Esophagus (tissue), 2 donors: ENCODE data around the gene LTBP2. TPM values are rescaled to one million over a fixed set of nuclear protein-coding genes. Genes with fewer than 3 reads are reported as not detected.
"Not testable (repeated sequence)": the region's sequence is repeated elsewhere in the genome, so short reads cannot be mapped to it uniquely, and the experiment has no call there.

ENCODE experiments used
- H3K27ac ChIP-seq, 2 donors: one replicate each; pipeline ENCODE4 v1.5.1; 2013; ENCODE audit warnings: low read depth in 2 of 2, mild to moderate bottlenecking in 2 of 2, inconsistent platforms in 1 of 2, low read length in 1 of 2, moderate library complexity in 1 of 2
- H3K27me3 ChIP-seq, 2 donors: one replicate each; pipeline ENCODE4 v1.6.1; 2013; ENCODE audit warnings: low read length in 2 of 2, control low read depth in 1 of 2, mild to moderate bottlenecking in 1 of 2; ENCODE audit not compliant: insufficient read depth in 2 of 2, control insufficient read depth in 1 of 2
- H3K36me3 ChIP-seq, 2 donors: one replicate each; pipeline ENCODE4 v1.6.1; 2013; ENCODE audit warnings: low read length in 1 of 2; ENCODE audit not compliant: control insufficient read depth in 2 of 2, insufficient read depth in 2 of 2
- H3K4me1 ChIP-seq, 2 donors: one replicate each; pipeline ENCODE4 v1.6.1; 2013; ENCODE audit warnings: low read length in 1 of 2; ENCODE audit not compliant: control insufficient read depth in 2 of 2, insufficient read depth in 2 of 2
- H3K4me3 ChIP-seq, 2 donors: one replicate each; pipeline ENCODE4 v1.5.1; 2013; ENCODE audit warnings: low read length in 2 of 2, mild to moderate bottlenecking in 2 of 2, low read depth in 1 of 2, moderate library complexity in 1 of 2
- H3K9me3 ChIP-seq, 2 donors: one replicate each; pipeline ENCODE4 v1.6.1; 2013; ENCODE audit warnings: mild to moderate bottlenecking in 2 of 2, low read depth in 1 of 2, low read length in 1 of 2, moderate library complexity in 1 of 2; ENCODE audit not compliant: control insufficient read depth in 2 of 2, insufficient read depth in 1 of 2
- WGBS, 2 donors: extraction: QIAGEN DNeasy Blood & Tissue Kit; methylation state at CpG; one replicate each; pipeline ENCODE4 v1.1.7; 2013; 5-methylcytosine and 5-hydroxymethylcytosine counted together
- polyA plus RNA-seq, 2 donors: library from polyadenylated mRNA; stranded (reverse); fragments of 200-250 nt; gene quantifications; one replicate each; pipeline ENCODE4 v1.2.3, GENCODE V29; 2013
- donor health status: healthy with polysubstance abuse.
- donor health status: Bipolar disorder and iron deficiency.

The LTBP2 gene
- polyA plus RNA-seq, 2 donors, result 4.7 to 5.5 TPM

DNA sequence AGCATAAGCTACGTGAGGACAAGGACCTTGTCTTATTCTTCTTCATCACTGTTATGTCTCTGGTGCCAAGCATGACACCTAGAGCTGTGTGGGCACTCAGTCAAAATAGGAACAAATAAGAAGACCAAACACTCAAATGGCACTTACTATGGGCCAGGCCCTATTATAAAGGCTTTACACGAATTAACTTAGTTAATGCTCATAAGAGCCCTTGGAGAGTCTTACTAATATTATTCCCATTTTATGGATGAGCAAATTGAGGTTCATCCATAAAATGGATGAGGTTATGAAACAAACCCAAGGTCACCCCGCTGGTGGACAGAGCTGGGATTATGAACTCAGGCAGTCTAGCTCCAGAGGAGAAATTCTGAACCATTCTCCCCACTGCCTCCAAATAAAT is 70.8 kb downstream of the LTBP2 start:
- Histone ChIP-seq H3K27ac (no peak overlapping the region), H3K27me3 (no peaks in the 10 kb centered on the region), H3K36me3 (peaks cover 0 to 11% of the 10 kb centered on the region in 2 donors), H3K4me3 (no peak overlapping the region), H3K9me3 (no peaks in the 10 kb centered on the region), H3K4me1 (no peaks in the 10 kb centered on the region)
- WGBS, 2 donors, result 84 to 90% methylated on average over 3 of the region's 3 CpGs

DNA sequence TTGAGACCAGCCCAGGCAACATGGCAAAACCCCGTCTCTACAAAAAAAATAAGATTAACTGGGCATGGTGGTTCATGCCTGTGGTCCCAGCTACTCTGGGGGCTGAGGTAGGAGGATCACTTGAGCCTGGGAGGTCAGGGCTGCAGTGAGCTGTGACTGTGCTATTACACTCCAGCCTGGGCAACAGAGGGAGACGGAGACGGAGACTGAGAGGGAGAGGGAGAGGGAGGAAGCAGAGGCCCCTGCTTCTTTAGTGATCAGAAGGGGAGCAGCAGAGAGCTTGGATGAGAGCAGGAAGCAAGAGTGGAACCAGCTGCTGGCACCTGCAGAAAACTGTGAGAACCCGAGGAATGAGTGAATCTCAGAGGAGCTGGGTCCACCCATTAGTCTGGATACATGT is 72.5 kb downstream of the LTBP2 start:
- H3K27ac ChIP-seq, result no peak overlapping the region
- no peaks in the 10 kb centered on the region for H3K9me3 ChIP-seq
- WGBS, 2 donors, result 76 to 81% methylated on average over 4 of the region's 4 CpGs
- no peak overlapping the region for H3K4me3 ChIP-seq
- H3K4me1 ChIP-seq, result no peaks in the 10 kb centered on the region
- no peaks in the 10 kb centered on the region for H3K27me3 ChIP-seq
- peaks cover 0 to 11% of the 10 kb centered on the region in 2 donors for H3K36me3 ChIP-seq

DNA sequence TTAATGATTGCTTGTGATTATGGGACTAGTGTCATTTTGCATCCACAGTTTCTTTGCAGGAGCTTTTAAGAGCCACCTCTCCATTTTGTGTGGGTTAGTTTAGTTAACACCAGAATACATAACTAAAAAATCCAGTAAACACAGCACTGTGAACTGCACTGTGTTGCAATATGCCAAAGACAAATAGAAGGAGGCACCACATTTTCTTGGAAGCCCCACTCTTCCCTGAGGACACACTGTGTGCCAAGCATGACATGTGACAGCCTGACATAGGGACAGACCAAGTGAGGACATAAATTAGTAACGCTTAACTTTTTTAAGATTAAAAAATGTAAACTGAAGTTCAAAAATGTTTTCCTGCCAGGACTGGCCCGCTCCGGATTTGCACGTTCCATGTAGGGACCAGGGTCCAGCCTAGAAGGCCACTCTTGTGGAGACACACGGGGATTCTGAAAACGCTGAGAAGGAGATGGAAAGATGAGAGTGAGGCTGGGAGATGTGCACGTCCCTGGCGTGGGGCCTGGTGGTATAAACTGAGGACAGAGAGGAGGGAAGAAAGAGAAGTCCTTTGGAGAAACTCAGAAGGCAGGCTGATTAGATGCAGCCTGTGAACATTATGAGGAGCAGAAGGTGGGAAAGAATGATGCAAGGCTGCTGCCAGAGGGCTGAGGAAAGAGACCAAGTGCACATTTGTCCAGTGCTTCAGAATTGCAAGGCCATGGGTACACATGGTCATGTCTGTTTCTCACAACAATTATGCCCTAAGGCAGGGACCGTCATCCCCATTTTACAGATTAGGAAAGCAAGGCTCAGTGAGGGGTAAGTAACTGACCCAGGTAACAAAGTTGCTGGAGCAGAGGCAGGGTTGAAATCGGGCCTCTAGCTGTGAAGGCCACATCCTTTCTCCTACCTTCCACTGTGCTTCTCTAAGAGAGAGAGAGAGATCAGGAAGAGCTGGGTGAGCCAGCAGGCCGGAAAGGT is 73.3 kb downstream of the LTBP2 start:
- WGBS, 2 donors, result 84 to 87% methylated on average over 11 of the region's 11 CpGs

DNA sequence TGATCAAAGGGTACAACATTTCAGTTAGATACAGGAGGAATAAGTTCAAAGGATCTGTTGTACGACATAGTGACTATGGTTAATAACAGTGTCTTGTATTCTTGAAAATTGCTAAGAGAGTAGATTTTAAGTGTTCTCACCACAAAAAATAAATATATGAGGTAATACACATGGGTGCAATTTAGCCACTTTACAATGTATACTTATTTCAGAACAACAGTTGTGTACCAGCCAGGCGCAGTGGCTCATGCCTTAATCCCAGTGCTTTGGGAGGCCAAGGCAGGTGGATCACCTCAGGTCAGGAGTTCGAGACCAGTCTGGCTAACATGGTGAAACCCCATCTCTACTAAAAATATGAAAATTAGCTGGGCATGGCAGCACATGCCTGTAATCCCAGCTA is 75.7 kb downstream of the LTBP2 start:
- peaks cover 0 to 11% of the 10 kb centered on the region in 2 donors for H3K36me3 ChIP-seq
- H3K27ac ChIP-seq, H3K4me1 ChIP-seq, H3K27me3 ChIP-seq, H3K4me3 ChIP-seq, H3K9me3 ChIP-seq: not testable (repeated sequence)
- WGBS, 2 donors, result 93% methylated on average over 3 of the region's 3 CpGs

More for the DNA sequence above, 73.3 kb downstream of the LTBP2 start:
- H3K27me3 ChIP-seq, result no peaks in the 10 kb centered on the region
- no peak overlapping the region for H3K27ac ChIP-seq
- peaks cover 0 to 11% of the 10 kb centered on the region in 2 donors for H3K36me3 ChIP-seq
- H3K9me3 ChIP-seq, result no peaks in the 10 kb centered on the region
- no peaks in the 10 kb centered on the region for H3K4me1 ChIP-seq
- no peak overlapping the region for H3K4me3 ChIP-seq

DNA sequence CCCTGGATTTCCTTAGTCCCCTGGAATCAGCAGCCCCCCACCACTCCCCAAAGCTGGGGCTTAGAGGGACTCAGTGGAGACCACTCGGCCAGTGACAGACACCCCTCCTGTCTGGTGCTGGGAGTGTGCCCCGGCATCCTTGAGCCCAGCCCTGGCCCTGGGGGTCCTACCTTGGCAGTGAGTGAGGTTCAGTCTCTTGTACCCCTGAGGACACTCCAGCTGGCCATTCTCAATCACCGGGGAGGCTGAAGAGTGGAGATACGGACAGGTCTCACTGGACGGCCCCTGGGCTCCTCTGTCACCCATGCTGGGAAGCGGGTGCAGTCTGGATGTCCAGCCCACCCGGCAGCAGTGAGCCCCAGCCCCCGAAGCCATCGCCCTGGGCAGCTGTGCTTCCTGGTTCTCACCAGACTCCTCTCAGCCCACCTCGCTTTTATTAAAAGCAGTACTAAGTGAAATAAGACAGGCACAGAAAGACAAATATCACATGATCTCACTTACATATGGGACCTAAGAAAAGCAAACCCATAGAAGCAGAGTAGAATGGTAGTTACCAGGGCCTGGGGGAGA is 76.2 kb downstream of the LTBP2 start:
- H3K36me3 ChIP-seq, result peaks cover 0 to 11% of the 10 kb centered on the region in 2 donors
- WGBS, 2 donors, result 82 to 85% methylated on average over 10 of the region's 10 CpGs
- H3K27me3 ChIP-seq, result no peaks in the 10 kb centered on the region
- peaks cover 3 to 6% of the 10 kb centered on the region in 2 donors for H3K4me1 ChIP-seq
- H3K4me3 ChIP-seq, result no peak overlapping the region
- no peak overlapping the region for H3K27ac ChIP-seq
- no peaks in the 10 kb centered on the region for H3K9me3 ChIP-seq

DNA sequence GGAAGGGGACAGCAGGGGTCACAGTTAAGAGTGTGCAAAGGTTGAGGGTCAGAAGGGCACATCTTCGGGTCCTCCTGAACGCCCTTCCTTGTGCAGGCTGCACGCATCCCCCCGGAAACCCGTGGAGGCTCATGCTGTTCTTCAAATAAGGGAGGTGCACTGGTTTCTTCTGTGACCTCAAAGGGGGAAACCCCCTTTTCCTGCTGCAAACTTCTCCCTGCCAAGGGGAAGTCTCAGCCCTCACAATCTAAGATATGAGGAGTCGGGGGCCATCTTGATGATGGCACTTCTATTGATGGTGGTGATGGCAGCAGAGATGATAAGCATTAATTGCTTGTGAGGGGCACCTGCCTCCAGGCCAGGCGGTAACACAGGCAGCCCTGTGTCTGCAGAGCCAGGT is 78.5 kb downstream of the LTBP2 start:
- H3K4me3 ChIP-seq, result no peak overlapping the region
- WGBS, 2 donors, result 77 to 83% methylated on average over 7 of the region's 7 CpGs
- H3K27ac ChIP-seq, result no peak overlapping the region
- H3K36me3 ChIP-seq, result peaks cover 0 to 7% of the 10 kb centered on the region in 2 donors
- peaks cover 3 to 6% of the 10 kb centered on the region in 2 donors for H3K4me1 ChIP-seq
- H3K9me3 ChIP-seq, result no peaks in the 10 kb centered on the region
- no peaks in the 10 kb centered on the region for H3K27me3 ChIP-seq

DNA sequence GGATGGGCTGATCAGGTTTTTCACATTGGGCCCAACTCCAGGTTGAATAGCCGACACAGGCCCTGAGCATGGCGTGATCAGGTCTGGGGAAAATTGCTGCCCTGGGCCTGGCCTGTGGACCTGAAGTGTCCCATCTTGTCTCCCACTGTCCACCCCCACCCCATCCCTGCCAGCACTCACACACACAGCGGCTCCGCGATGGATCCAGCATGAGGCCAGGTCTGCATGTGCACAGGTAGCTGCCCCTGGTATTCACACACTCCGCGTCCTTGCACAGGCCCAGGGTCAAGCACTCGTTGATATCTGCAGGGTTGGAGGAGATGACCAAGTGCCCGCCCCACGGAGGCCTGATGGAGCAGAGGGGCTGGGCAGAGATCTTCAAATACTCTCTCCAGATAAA is 79.8 kb downstream of the LTBP2 start:
- no peak overlapping the region for H3K4me3 ChIP-seq
- no peaks in the 10 kb centered on the region for H3K27me3 ChIP-seq
- H3K4me1 ChIP-seq, result peaks cover 3 to 6% of the 10 kb centered on the region in 2 donors
- H3K27ac ChIP-seq, result no peak overlapping the region
- WGBS, 2 donors, result 92 to 93% methylated on average over 10 of the region's 10 CpGs
- peaks cover 0 to 7% of the 10 kb centered on the region in 2 donors for H3K36me3 ChIP-seq
- no peaks in the 10 kb centered on the region for H3K9me3 ChIP-seq

DNA sequence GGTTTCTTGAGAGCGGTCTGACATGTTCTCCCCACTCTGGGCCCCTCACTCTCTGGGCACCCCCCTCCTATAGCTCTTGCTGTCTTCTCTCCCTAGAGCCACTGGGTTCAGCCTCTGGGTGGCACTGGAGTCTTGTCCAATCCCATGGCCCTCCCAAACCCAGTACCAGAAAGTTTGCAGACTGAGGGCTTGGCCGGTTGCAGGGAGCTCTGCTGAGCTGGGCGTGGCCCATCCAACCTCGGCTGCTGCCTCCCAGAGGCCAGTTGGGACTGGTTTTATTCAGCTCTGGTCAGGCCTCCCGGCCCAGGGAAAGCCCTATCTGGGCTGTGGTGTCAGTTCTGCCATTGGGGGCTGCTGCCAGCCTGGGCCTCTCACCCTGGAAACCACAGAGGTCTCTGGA is 80.6 kb downstream of the LTBP2 start:
- Histone ChIP-seq H3K4me1 (peaks cover 3 to 6% of the 10 kb centered on the region in 2 donors), H3K4me3 (no peak overlapping the region), H3K27ac (no peak overlapping the region), H3K27me3 (no peaks in the 10 kb centered on the region), H3K36me3 (peaks cover 0 to 7% of the 10 kb centered on the region in 2 donors), H3K9me3 (no peaks in the 10 kb centered on the region)
- 37 to 45% methylated on average over 5 of the region's 5 CpGs for WGBS, 2 donors

DNA sequence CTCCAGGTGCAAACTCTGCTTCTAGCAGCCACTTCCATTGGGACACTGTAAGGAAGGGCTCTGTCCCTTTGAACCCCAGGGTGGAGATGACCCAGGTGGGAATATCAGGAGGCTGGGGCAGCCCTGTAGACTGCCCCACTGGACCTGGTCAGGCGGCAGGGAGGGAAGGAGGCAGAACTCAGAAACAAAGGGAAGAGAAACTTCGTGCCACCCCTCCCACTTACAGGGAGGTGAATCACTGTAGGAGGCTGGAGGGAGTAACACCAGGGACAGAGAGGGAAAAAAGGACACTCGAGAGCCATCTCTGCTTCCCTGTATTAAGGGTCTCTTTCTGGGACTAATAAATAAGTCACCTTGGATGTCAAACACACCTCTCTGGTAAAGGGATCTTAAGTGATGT is 81.0 kb downstream of the LTBP2 start:
- no peaks in the 10 kb centered on the region for H3K27me3 ChIP-seq
- no peak overlapping the region for H3K27ac ChIP-seq
- WGBS, 2 donors, result 81 to 97% methylated on average over 3 of the region's 3 CpGs
- H3K4me1 ChIP-seq, result peaks cover 3 to 6% of the 10 kb centered on the region in 2 donors
- H3K36me3 ChIP-seq, result peaks cover 0 to 7% of the 10 kb centered on the region in 2 donors
- H3K9me3 ChIP-seq, result no peaks in the 10 kb centered on the region
- H3K4me3 ChIP-seq, result no peak overlapping the region
